Smooth muscle cell (in vitro differentiated cells): ENCODE measurements around the gene PDCD6IP. TPM values are rescaled to one million over a fixed set of nuclear protein-coding genes. Genes with fewer than 3 reads are reported as not detected.
"Not testable (repeated sequence)": the region's sequence is repeated elsewhere in the genome, so short reads cannot be mapped to it uniquely, and the experiment has no call there.

ENCODE experiments used
- DNase-seq: peaks from one replicate; lab custom pipeline; 2025; ENCODE audit not compliant: unreplicated experiment; lab: John Stamatoyannopoulos, UW
- H2AFZ ChIP-seq: fragments of 200-600 bp; sonication (generic); 2 replicates; pipeline ENCODE4 v1.6.0; 2016; ENCODE audit warnings: antibody characterized with exemption, low read depth, mild to moderate bottlenecking
- H3F3A ChIP-seq: fragments of 200-600 bp; sonication (generic); 2 replicates; pipeline ENCODE4 v1.6.0; 2017; ENCODE audit warnings: antibody characterized with exemption, low read depth
- H3K27ac ChIP-seq: fragments of 200-600 bp; sonication (generic); 2 replicates; pipeline ENCODE4 v1.5.1; 2016; ENCODE audit warnings: low read depth, mild to moderate bottlenecking
- H3K27me3 ChIP-seq: fragments of 200-600 bp; sonication (generic); 2 replicates; pipeline ENCODE4 v1.6.1; 2016; ENCODE audit warnings: low read depth, mild to moderate bottlenecking
- H3K36me3 ChIP-seq: fragments of 200-600 bp; sonication (generic); 2 replicates; pipeline ENCODE4 v1.5.1; 2016; ENCODE audit warnings: low read depth
- H3K4me1 ChIP-seq: fragments of 200-600 bp; sonication (generic); 2 replicates; pipeline ENCODE4 v1.5.1; 2016; ENCODE audit warnings: low read depth
- H3K4me2 ChIP-seq: fragments of 200-600 bp; sonication (generic); 2 replicates; pipeline ENCODE4 v1.6.0; 2016; ENCODE audit warnings: mild to moderate bottlenecking
- H3K4me3 ChIP-seq: fragments of 200-600 bp; sonication (generic); 2 replicates; pipeline ENCODE4 v1.5.1; 2016; ENCODE audit warnings: mild to moderate bottlenecking
- H3K79me2 ChIP-seq: fragments of 200-600 bp; sonication (generic); 2 replicates; pipeline ENCODE4 v1.6.0; 2016; ENCODE audit warnings: low read depth, mild to moderate bottlenecking
- H3K9ac ChIP-seq: fragments of 200-600 bp; sonication (generic); 2 replicates; pipeline ENCODE4 v1.6.0; 2016; ENCODE audit warnings: low read depth
- H3K9me3 ChIP-seq: fragments of 200-600 bp; sonication (generic); replicated peaks from 2 replicates; pipeline ENCODE4 v1.5.1; 2016; ENCODE audit warnings: low read depth
- H4K20me1 ChIP-seq: fragments of 200-600 bp; sonication (generic); 2 replicates; pipeline ENCODE4 v1.6.0; 2016; ENCODE audit warnings: low read depth
- CTCF ChIP-seq: fragments of 200-600 bp; sonication (generic); IDR thresholded peaks from 2 replicates; pipeline ENCODE4 v1.5.1; 2017; ENCODE audit warnings: borderline replicate concordance, mild to moderate bottlenecking, antibody characterized with exemption; ENCODE audit not compliant: insufficient read depth, poor library complexity, severe bottlenecking
- WGBS: methylation state at CpG from one replicate; pipeline ENCODE4 v1.1.7; 2016; ENCODE audit warnings: low lambda C conversion rate; 5-methylcytosine and 5-hydroxymethylcytosine counted together
- polyA plus RNA-seq: library from polyadenylated mRNA; unstranded; fragments of >200 nt; fragmentation: Nextera tagmentation; extraction: Ambion mirVana; gene quantifications from 2 replicates; pipeline ENCODE4 v1.2.1, GENCODE V29; 2016
- total RNA-seq: library from RNA; depleted of rRNA; stranded (reverse); fragments of >200 nt; gene quantifications from 2 replicates; pipeline ENCODE4 v1.2.3, GENCODE V29; 2014

PDCD6IP gene
- total and polyA plus RNA-seq, 2 experiments from 2014 or later = 97.6 to 138 TPM

DNA sequence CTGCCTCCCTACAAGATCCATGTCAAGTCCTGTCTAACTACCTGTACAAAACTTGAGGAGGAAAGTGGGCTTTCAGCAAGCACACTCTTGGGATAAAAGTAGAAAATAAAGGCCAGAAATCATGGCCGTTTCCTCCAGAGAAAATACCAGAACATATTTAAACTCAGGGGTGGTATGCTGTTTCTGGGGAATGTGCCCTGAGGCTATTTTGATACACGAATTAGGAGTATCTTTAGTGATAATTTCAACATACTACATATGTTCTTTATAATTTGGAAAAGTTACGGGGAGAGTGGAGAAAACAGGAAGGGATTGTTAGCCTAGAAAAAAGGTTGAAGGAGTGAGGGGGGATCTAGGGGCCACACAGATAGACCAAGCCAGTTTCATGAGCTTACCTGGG lies 18.7 kb upstream of the PDCD6IP start:
- Histone ChIP-seq H3F3A (no peaks in the 10 kb centered on the region), H2AFZ (no peak overlapping the region), H3K36me3 (no peaks in the 10 kb centered on the region), H3K4me1 (peaks cover 6% of the 10 kb centered on the region), H3K4me3 (no peak overlapping the region), H3K4me2 (no peak overlapping the region), H4K20me1 (no peaks in the 10 kb centered on the region), H3K27me3 (no peaks in the 10 kb centered on the region), H3K79me2 (no peaks in the 10 kb centered on the region), H3K9ac (no peak overlapping the region), H3K27ac (no peak overlapping the region), H3K9me3 (no peaks in the 10 kb centered on the region)
- 68% methylated on average over 3 of the region's 3 CpGs for WGBS
- DNase-seq = no peak
- no peak for TF ChIP-seq CTCF

DNA sequence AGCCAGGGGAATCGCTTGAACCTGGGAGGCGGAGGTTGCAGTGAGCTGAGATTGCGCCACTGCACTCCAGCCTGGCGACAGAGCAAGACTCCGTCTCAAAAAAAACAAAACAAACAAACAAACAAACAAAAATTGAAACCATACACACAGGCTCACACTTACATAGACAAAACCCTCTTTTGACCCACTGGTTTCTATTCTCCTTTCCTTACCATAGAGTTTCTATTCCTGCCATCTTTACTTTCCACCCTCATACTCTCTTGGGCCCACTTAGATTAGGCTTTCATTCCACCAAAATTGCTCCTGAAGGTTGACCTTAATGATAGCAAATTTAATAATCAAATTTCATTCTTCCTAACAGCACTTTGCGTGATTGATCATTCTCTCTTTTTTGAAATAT lies 17.0 kb upstream of the PDCD6IP start:
- not testable (repeated sequence) for H3K27ac ChIP-seq, H3F3A ChIP-seq, H3K4me2 ChIP-seq, H4K20me1 ChIP-seq, H3K9me3 ChIP-seq, H2AFZ ChIP-seq, H3K36me3 ChIP-seq, DNase-seq, H3K9ac ChIP-seq, H3K4me1 ChIP-seq, H3K27me3 ChIP-seq, H3K4me3 ChIP-seq, H3K79me2 ChIP-seq
- WGBS = over 99% methylated on average over 5 of the region's 6 CpGs

DNA sequence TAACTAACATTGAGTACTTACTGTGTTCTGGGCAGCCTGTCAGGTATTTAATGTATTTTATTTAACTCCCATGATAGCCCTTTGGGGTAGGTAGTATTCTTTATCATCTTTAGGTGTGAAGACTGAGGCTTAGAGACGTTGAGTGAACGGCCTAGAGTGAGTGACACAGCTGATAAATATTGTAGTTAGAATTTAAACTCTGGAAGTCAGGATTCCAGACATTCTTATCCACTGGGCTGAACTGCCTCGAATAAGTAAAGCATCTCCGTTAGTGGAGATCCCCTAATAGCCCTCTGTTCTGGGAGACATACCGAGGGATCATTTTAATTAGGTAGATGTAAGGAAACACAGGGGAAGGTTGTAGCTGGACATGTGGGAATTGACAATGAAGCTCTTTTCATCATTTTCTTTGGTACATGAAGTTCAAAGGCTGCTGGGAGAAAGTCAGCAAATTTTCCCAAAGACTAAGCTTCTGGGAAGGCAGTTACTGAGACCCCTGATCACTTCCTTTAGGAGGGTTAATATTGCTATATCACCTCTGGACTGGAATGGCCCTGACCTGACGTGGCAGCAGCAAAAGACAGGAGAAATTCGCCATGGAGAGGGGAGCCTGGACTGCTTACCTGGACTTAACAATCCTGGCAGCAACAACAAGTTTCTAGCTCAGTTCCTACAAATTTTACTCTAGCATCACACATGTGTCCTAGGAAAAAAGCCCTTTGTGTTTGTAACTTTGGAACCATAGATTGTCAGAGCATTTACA lies 11.7 kb upstream of the PDCD6IP start:
- Histone ChIP-seq H3K36me3 (no peaks in the 10 kb centered on the region), H3F3A (no peaks in the 10 kb centered on the region), H3K9ac (no peak overlapping the region), H3K9me3 (no peaks in the 10 kb centered on the region), H3K27ac (no peak overlapping the region), H3K4me2 (peak overlapping the region; percentile 89), H3K27me3 (no peaks in the 10 kb centered on the region), H2AFZ (peak overlapping the region; percentile 61), H4K20me1 (no peaks in the 10 kb centered on the region), H3K79me2 (no peaks in the 10 kb centered on the region), H3K4me3 (peak overlapping the region; percentile 52), H3K4me1 (no peaks in the 10 kb centered on the region)
- no peak for DNase-seq
- TF ChIP-seq CTCF = no peak
- WGBS = 28% methylated on average over 7 of the region's 7 CpGs

DNA sequence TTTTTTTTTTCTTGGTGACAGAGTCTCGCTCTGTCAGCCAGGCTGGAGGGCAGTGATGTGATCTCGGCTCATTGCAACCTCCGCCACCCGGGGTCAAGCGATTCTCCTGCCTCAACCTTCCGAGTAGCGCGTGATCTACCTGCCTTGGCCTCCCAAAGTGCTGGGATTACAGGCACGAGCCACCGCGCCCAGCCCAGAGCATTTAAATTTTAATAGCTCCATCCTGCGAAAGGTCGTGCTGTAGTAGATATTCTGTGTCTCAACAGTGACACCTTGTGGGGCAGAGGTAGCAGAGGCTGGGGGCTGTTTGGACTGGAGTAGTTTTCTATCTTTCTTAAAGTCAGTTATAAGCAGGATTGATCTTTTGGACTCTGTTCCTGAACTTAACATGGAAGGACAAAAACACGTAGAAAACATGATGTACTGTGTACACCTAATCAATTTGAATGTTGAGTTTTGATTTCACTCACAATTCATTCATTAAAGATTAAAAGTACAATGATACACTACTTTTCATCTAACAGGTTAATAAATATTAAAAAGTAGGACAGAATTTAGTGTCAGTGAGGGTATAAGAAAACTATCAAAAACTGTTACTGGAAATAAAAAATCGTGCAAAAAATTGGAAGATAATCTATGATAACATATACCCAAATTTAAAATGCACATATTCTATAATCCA lies 11.0 kb upstream of the PDCD6IP start:
- TF ChIP-seq CTCF = peak; percentile 78
- H3K79me2 ChIP-seq = no peaks in the 10 kb centered on the region
- H3K27me3 ChIP-seq = no peaks in the 10 kb centered on the region
- no peak overlapping the region for H3K27ac ChIP-seq
- peak overlapping the region; percentile 61 for H2AFZ ChIP-seq
- H3K36me3 ChIP-seq = no peaks in the 10 kb centered on the region
- no peaks in the 10 kb centered on the region for H3K9me3 ChIP-seq
- H3F3A ChIP-seq = no peaks in the 10 kb centered on the region
- DNase-seq = peak; percentile 3
- WGBS = 5% methylated on average over 15 of the region's 15 CpGs
- no peaks in the 10 kb centered on the region for H3K4me1 ChIP-seq
- H3K9ac ChIP-seq = no peak overlapping the region
- no peaks in the 10 kb centered on the region for H4K20me1 ChIP-seq
- peak overlapping the region; percentile 89 for H3K4me2 ChIP-seq
- peak overlapping the region; percentile 52 for H3K4me3 ChIP-seq
